GM12892 (cell line): ENCODE results near the gene DNAJB6.

Experiments
- POLR2A ChIP-seq: IDR thresholded peaks from 2 replicates; pipeline ENCODE4 v1.6.1; 2011; ENCODE audit warnings: low read depth, low read length, control low read depth
- POLR2AphosphoS5 ChIP-seq: IDR thresholded peaks from 2 replicates; pipeline ENCODE4 v1.6.1; 2011; ENCODE audit warnings: low read depth, low read length, control low read depth
- TAF1 ChIP-seq: IDR thresholded peaks from 2 replicates; pipeline ENCODE4 v1.6.1; 2011; ENCODE audit warnings: low read depth, mild to moderate bottlenecking, control low read depth, low read length, borderline replicate concordance

- TF ChIP-seq POLR2AphosphoS5, result no peak
- TF ChIP-seq POLR2A, result no peak
- TF ChIP-seq TAF1, result no peak
Observed at GRCh38 chr7:157384301-157384700, 47.5 kb downstream of the DNAJB6 start.
